Smooth muscle cell (in vitro differentiated cells): ENCODE data around the gene POLR2H. TPM values are rescaled to one million over a fixed set of nuclear protein-coding genes. Genes with fewer than 3 reads are reported as not detected.

ENCODE experiments used
- DNase-seq: peaks from one replicate; lab custom pipeline; 2025; ENCODE audit not compliant: unreplicated experiment; lab: John Stamatoyannopoulos, UW
- H2AFZ ChIP-seq: fragments of 200-600 bp; sonication (generic); 2 replicates; pipeline ENCODE4 v1.6.0; 2016; ENCODE audit warnings: antibody characterized with exemption, low read depth, mild to moderate bottlenecking
- H3F3A ChIP-seq: fragments of 200-600 bp; sonication (generic); 2 replicates; pipeline ENCODE4 v1.6.0; 2017; ENCODE audit warnings: antibody characterized with exemption, low read depth
- H3K27ac ChIP-seq: fragments of 200-600 bp; sonication (generic); 2 replicates; pipeline ENCODE4 v1.5.1; 2016; ENCODE audit warnings: low read depth, mild to moderate bottlenecking
- H3K27me3 ChIP-seq: fragments of 200-600 bp; sonication (generic); 2 replicates; pipeline ENCODE4 v1.6.1; 2016; ENCODE audit warnings: low read depth, mild to moderate bottlenecking
- H3K36me3 ChIP-seq: fragments of 200-600 bp; sonication (generic); 2 replicates; pipeline ENCODE4 v1.5.1; 2016; ENCODE audit warnings: low read depth
- H3K4me1 ChIP-seq: fragments of 200-600 bp; sonication (generic); 2 replicates; pipeline ENCODE4 v1.5.1; 2016; ENCODE audit warnings: low read depth
- H3K4me2 ChIP-seq: fragments of 200-600 bp; sonication (generic); 2 replicates; pipeline ENCODE4 v1.6.0; 2016; ENCODE audit warnings: mild to moderate bottlenecking
- H3K4me3 ChIP-seq: fragments of 200-600 bp; sonication (generic); 2 replicates; pipeline ENCODE4 v1.5.1; 2016; ENCODE audit warnings: mild to moderate bottlenecking
- H3K79me2 ChIP-seq: fragments of 200-600 bp; sonication (generic); 2 replicates; pipeline ENCODE4 v1.6.0; 2016; ENCODE audit warnings: low read depth, mild to moderate bottlenecking
- H3K9ac ChIP-seq: fragments of 200-600 bp; sonication (generic); 2 replicates; pipeline ENCODE4 v1.6.0; 2016; ENCODE audit warnings: low read depth
- H3K9me3 ChIP-seq: fragments of 200-600 bp; sonication (generic); replicated peaks from 2 replicates; pipeline ENCODE4 v1.5.1; 2016; ENCODE audit warnings: low read depth
- H4K20me1 ChIP-seq: fragments of 200-600 bp; sonication (generic); 2 replicates; pipeline ENCODE4 v1.6.0; 2016; ENCODE audit warnings: low read depth
- WGBS: methylation state at CpG from one replicate; pipeline ENCODE4 v1.1.7; 2016; ENCODE audit warnings: low lambda C conversion rate; 5-methylcytosine and 5-hydroxymethylcytosine counted together
- polyA plus RNA-seq: library from polyadenylated mRNA; unstranded; fragments of >200 nt; fragmentation: Nextera tagmentation; extraction: Ambion mirVana; gene quantifications from 2 replicates; pipeline ENCODE4 v1.2.1, GENCODE V29; 2016
- total RNA-seq: library from RNA; depleted of rRNA; stranded (reverse); fragments of >200 nt; gene quantifications from 2 replicates; pipeline ENCODE4 v1.2.3, GENCODE V29; 2014
- TF ChIP-seq, protein P1 (sequence below): fragments of 200-600 bp; sonication (generic); IDR thresholded peaks from 2 replicates; pipeline ENCODE4 v1.5.1; 2017; ENCODE audit warnings: borderline replicate concordance, mild to moderate bottlenecking, antibody characterized with exemption; ENCODE audit not compliant: insufficient read depth, poor library complexity, severe bottlenecking

The POLR2H gene
- total and polyA plus RNA-seq, 2 experiments from 2014 or later: 77.9 to 154 TPM

DNA sequence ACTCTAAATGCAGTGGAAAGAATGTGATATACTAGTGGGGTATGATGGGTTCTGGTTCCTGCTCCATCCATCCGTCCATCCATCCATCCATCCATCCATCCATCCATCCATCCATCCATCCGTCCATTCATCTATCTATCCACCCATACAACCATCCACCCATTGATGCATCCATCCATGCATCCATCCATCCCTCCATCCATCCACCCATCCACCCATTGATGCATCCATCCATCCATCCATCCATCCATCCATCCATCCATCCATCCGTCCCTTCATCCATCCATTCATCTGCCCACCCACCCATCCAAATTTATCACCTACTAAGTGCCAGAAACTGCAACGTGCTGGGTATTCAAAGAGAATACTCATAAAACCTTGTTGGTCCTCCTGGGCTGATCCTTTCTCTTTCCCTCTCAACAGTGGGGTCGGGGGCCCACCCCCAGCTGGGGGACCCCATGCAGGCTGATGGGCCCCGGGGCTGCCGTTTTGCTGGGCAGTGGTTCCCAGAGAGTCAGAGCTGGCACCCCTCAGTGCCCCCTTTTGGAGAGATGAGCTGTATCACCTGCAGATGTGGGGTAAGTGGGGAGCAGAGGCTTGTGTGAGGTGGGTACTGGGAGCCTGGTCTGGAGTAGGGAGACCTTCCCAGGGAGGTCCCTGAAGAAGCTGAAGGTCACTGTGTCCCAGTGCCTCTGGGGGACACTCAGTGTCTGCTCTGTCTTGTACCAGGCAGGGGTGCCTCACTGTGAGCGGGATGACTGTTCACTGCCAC lies 26.8 kb downstream of the POLR2H start:
- no peak for DNase-seq
- H3K4me3 ChIP-seq: no peak overlapping the region
- H3K4me1 ChIP-seq: no peaks in the 10 kb centered on the region
- H3K36me3 ChIP-seq: no peaks in the 10 kb centered on the region
- H4K20me1 ChIP-seq: no peaks in the 10 kb centered on the region
- H2AFZ ChIP-seq: no peak overlapping the region
- no peaks in the 10 kb centered on the region for H3K79me2 ChIP-seq
- H3K27me3 ChIP-seq: no peaks in the 10 kb centered on the region
- 85% methylated on average over 8 of the region's 8 CpGs for WGBS
- no peak overlapping the region for H3K27ac ChIP-seq
- no peaks in the 10 kb centered on the region for H3F3A ChIP-seq
- TF ChIP-seq, protein P1, sequence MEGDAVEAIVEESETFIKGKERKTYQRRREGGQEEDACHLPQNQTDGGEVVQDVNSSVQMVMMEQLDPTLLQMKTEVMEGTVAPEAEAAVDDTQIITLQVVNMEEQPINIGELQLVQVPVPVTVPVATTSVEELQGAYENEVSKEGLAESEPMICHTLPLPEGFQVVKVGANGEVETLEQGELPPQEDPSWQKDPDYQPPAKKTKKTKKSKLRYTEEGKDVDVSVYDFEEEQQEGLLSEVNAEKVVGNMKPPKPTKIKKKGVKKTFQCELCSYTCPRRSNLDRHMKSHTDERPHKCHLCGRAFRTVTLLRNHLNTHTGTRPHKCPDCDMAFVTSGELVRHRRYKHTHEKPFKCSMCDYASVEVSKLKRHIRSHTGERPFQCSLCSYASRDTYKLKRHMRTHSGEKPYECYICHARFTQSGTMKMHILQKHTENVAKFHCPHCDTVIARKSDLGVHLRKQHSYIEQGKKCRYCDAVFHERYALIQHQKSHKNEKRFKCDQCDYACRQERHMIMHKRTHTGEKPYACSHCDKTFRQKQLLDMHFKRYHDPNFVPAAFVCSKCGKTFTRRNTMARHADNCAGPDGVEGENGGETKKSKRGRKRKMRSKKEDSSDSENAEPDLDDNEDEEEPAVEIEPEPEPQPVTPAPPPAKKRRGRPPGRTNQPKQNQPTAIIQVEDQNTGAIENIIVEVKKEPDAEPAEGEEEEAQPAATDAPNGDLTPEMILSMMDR: no peak
- no peak overlapping the region for H3K9ac ChIP-seq
- no peak overlapping the region for H3K4me2 ChIP-seq
- no peaks in the 10 kb centered on the region for H3K9me3 ChIP-seq

DNA sequence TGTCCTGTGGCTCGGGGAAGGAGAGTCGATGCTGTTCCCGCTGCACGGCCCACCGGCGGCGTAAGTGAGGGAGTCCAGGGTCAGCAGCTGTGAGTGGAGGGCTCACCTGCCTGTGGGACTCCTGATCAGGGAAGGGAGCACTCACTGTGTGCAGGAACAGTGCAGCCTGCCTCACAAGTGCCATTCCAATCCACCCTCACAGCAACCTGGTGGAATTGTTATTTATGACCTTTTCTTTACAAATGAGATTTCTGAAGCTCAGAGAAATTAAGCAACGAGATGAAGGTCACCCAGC lies 27.4 kb downstream of the POLR2H start:
- no peak overlapping the region for H3K4me3 ChIP-seq
- WGBS: 89% methylated on average over 8 of the region's 8 CpGs
- no peak overlapping the region for H3K4me2 ChIP-seq
- TF ChIP-seq, protein P1: no peak
- no peaks in the 10 kb centered on the region for H3K27me3 ChIP-seq
- H3K9ac ChIP-seq: no peak overlapping the region
- H3K9me3 ChIP-seq: no peaks in the 10 kb centered on the region
- no peak for DNase-seq
- H3K36me3 ChIP-seq: no peaks in the 10 kb centered on the region
- H3K79me2 ChIP-seq: no peaks in the 10 kb centered on the region
- no peaks in the 10 kb centered on the region for H4K20me1 ChIP-seq
- H3K4me1 ChIP-seq: no peaks in the 10 kb centered on the region
- no peak overlapping the region for H2AFZ ChIP-seq
- no peak overlapping the region for H3K27ac ChIP-seq
- H3F3A ChIP-seq: no peaks in the 10 kb centered on the region

DNA sequence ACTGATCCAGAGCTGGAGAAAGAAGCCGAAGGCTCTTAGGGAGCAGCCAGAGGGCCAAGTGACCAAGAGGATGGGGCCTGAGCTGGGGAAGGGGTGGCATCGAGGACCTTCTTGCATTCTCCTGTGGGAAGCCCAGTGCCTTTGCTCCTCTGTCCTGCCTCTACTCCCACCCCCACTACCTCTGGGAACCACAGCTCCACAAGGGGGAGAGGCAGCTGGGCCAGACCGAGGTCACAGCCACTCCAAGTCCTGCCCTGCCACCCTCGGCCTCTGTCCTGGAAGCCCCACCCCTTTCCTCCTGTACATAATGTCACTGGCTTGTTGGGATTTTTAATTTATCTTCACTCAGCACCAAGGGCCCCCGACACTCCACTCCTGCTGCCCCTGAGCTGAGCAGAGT lies 27.9 kb downstream of the POLR2H start:
- 75% methylated on average over 5 of the region's 5 CpGs for WGBS
- no peaks in the 10 kb centered on the region for H3K27me3 ChIP-seq

More for the DNA sequence above, 27.9 kb downstream of the POLR2H start:
- no peak overlapping the region for H2AFZ ChIP-seq
- H4K20me1 ChIP-seq: no peaks in the 10 kb centered on the region
- no peaks in the 10 kb centered on the region for H3K79me2 ChIP-seq
- H3F3A ChIP-seq: no peaks in the 10 kb centered on the region
- no peak overlapping the region for H3K4me3 ChIP-seq
- no peak for DNase-seq
- H3K27ac ChIP-seq: no peak overlapping the region
- no peaks in the 10 kb centered on the region for H3K9me3 ChIP-seq
- H3K4me2 ChIP-seq: no peak overlapping the region
- no peak overlapping the region for H3K9ac ChIP-seq
- TF ChIP-seq, protein P1: no peak
- H3K4me1 ChIP-seq: no peaks in the 10 kb centered on the region
- no peaks in the 10 kb centered on the region for H3K36me3 ChIP-seq
